Thyroid gland (tissue), 4 donors: ENCODE results near the gene DISC1.

Source experiments
- POLR2A ChIP-seq, 2 donors: fragments of 450-650 bp; IDR thresholded peaks; one replicate each; pipeline ENCODE4 v1.6.1; 2017; ENCODE audit warnings: antibody characterized with exemption in 2 of 2, mild to moderate bottlenecking in 2 of 2, moderate library complexity in 1 of 2
- TF ChIP-seq, protein P1 (sequence below), 6 experiments: fragments of 200-600 bp in 3 of 6; fragments of 450-650 bp in 3 of 6; sonication (generic) in 3 of 6; IDR thresholded peaks; one replicate each; pipeline ENCODE4 v1.5.1; 2016 to 2019; ENCODE audit warnings: antibody characterized with exemption in 6 of 6, mild to moderate bottlenecking in 2 of 6, inconsistent platforms in 1 of 6, moderate library complexity in 1 of 6

DNA sequence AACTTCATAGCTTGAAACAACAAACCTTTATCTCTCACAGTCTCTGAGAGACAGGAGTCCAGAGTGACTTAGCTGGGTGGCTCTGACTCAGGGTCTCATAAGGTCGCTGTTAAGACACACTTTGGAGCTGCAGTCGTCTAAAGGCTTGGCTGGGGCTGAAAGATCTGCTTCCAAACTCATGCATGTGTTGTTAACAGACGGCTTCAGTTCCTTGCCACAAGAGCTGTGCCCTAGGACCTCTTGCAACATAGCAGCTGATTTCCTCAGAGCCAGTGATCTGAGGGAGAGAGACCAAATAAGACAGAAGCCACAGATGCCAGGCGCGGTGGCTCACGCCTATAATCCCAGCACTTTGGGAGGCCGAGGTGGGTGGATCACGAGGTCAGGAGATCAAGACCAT, 176.8 kb downstream of the DISC1 start:
- no peak for TF ChIP-seq POLR2A (IDR thresholded peaks at IDR 0.05)
- TF ChIP-seq, protein P1, sequence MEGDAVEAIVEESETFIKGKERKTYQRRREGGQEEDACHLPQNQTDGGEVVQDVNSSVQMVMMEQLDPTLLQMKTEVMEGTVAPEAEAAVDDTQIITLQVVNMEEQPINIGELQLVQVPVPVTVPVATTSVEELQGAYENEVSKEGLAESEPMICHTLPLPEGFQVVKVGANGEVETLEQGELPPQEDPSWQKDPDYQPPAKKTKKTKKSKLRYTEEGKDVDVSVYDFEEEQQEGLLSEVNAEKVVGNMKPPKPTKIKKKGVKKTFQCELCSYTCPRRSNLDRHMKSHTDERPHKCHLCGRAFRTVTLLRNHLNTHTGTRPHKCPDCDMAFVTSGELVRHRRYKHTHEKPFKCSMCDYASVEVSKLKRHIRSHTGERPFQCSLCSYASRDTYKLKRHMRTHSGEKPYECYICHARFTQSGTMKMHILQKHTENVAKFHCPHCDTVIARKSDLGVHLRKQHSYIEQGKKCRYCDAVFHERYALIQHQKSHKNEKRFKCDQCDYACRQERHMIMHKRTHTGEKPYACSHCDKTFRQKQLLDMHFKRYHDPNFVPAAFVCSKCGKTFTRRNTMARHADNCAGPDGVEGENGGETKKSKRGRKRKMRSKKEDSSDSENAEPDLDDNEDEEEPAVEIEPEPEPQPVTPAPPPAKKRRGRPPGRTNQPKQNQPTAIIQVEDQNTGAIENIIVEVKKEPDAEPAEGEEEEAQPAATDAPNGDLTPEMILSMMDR (IDR thresholded peaks at IDR 0.05), result no peak
